HG03460 (cell line): ENCODE measurements around the gene FIG4.
A peak's percentile ranks its signal among the peaks of the same experiment; 100 is the strongest.
"Not testable (repeated sequence)": the region's sequence is repeated elsewhere in the genome, so short reads cannot be mapped to it uniquely, and the experiment has no call there.

ENCODE experiments used
- ATAC-seq: cut with Tn5 transposase; IDR thresholded peaks from one replicate; pipeline ENCODE4 v1.9.1; 2021; ENCODE audit not compliant: unreplicated experiment

The FIG4 gene

DNA sequence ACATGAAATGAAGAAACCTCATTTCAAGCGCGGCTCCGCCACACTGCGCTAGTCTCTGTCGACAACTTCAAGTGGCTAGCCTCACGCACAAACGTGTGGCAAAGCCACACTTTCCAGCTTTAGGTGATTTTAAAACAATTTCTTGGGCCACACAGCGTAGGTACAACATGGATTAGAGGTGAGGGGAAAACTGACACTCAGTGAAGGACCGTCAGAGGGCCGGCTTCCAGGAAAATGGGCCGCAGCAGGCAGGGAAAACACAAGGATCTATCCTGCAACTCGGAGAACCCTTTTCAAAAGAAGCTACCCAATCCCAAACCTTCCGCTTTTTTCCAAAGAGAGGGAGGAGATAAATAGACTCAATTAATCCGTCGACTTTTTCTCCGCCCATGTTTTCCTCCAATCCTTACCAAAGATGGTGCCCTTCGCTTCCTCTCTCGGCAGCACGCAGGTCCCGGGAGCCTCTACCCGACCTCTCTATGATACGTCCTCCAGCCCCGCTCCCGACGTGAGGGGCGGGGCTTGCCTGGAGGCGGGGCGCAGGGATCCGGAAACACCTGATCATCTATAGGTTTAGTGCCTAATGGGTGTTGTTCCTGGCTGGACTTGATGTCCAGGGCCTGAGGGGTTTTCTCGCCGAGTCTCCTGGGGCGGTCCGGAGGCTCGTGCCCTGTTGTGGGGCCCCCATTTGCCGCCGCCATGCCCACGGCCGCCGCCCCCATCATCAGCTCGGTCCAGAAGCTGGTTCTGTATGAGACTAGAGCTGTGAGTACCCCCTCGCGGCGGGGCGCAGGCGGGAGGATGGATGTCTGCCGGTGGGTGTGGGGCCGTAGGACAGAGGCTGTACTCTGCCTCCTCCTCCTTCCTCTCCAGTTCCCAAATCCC lies at the start of gene FIG4, which contains the start of gene AK9:
FIG4 (plus strand) TSS at position 560 of the 885 bp plus-strand sequence; CDS start at position 700, 140 bp downstream.
AK9 (minus strand) TSS at position 466 of the 885 bp plus-strand sequence. CDS start 15,457 bp downstream, outside the sequence.
- peak; percentile 96 for ATAC-seq

DNA sequence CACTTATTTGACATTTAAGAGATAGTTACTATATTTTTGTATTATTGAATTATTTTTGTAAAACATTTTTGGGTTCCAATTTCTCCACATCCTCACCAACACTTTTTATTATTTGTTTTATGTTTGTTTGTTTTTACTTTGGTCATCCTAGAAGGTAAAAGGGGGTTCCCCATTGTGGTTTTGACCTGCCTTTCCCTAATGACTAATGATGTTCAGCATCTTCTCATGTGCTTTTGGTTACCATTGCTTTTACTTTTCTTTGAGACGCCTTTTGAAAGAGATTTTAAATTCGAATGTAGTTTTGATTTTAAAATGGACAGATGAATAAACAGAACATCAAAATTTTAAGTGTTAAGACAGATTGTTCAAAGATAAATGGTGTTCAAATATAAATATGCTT lies 47.0 kb upstream of the FIG4 start:
- no peak for ATAC-seq

DNA sequence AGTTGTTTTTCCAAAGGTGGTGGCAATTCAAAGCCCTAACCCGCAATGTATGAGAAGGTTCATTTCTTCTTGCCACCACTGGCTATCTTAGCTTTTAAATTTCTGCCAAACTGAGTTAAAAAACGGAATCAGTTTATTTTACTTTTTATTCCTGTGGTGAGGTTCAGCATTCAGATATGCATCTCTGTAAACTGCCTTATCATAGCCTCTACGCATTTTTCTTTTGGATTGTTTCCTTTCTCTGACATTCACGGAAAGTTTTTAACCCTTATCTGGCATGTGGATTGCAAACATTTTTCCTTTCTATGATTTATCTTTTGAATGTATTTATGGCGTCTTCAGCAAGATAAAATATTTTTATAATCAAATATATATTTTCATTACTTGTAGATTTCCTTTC lies 37.8 kb upstream of the FIG4 start:
- no peak for ATAC-seq

DNA sequence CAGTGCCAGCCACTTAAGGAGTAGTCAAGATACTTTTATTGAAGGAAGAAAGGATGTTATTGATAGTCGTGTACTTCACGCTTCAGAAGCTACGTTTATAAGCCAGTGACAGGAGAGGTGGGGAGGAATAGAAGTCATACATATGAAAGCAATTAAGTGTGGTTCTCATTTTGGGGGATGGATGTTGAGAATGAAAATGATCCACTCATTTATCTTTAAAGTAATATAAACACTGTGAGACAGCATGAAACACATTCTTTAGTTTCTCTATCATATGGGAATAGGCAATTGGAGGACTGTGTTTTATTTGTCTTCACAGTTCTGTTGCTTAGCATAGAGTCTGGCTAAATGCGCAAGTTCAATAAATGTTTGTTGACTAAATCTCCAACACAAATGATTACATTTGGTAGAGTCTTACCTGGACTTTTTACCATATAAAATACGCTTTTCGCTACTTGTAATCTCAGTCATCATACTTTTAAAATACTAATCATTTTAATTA lies 35.3 kb upstream of the FIG4 start:
- ATAC-seq, result no peak

DNA sequence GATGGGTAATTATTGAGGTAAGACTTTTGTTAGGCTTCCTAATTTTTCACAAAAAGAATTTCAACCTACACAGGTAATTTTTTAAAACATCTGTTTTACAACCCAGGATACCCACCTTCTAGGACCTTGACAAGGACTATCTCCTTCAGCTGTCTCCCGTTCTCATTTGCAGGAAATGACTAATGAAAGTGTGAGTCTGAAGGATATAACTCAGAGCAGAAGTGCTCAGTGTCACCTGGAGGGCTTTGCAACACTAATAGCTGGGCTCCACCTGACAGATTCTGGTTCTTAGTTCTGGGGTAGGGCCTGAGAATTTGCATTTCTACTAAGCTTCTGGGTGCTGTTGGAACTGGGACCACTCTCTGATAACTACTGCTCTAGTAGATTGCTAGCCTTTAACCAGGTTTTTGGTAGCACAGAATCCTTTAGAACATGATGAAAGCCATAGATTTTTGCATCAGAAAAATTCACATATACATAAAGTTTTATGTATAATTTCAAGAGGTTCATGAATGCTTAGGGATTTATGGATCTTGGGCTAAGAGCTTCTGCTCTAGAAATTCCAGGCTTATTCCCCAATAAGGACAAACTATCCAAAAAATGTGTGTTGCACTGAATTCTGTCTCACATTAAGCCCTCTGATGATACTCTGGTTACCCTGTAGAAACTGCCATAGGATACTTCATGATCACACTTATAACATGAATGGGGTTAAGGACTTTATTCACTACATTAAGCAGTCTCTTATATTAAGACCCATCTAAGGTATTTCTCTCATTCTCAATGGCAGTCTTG lies 30.4 kb upstream of the FIG4 start:
- no peak for ATAC-seq

DNA sequence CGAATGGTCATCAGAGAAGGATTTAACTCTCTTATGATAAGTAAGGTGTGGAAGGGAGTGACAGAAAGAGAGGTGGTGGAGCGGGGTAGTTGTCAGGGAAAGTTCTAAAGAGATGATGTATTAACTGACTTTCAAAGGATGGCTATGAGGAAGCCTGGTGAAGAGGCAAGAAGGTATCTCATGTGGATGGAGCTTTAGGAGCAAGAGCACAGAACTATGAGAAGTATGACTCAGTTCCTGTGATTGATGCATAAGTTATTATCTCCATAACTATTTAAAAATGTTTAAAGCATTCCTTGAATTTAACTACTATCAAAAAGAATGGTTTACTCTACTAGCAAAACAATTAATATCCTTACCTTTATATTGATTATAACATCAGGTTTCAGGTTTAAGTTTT lies 28.9 kb upstream of the FIG4 start:
- no peak for ATAC-seq

DNA sequence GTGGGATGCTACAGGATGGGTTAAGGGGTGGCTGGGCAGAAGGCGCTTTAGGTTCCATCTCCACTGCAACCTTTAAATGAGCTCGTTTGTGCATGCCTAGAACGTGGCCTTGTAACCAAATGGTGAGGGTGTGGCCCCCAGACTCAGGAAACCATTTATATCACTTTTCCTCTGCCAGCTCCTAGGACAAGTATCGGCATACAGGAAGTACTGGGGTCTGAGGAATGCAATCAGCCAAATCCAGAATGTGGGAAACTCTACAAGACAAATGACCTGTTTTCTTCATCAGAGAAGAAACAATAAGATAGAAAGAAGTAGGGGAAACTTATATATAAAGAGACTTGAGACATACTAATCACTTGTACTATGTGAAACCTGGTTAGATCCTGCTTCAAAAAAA lies 21.3 kb upstream of the FIG4 start:
- no peak for ATAC-seq

DNA sequence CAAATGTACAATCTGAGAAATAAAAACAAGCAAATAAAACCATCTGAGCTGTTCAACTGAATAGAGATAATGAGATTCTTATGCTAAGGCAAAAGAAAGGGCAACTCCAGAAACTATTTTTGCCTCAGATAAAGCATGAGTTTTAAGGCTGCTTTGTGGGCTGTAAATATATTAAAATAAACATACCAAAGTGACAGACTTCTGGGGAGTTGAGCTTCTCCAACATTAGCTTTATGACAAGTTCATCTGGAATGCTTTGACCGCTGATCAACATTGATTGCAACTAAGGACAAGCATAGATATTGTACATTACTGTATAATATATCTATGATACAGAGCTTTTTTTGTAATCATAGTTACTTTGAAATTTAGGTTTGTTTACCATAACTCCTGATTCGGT lies 19.4 kb upstream of the FIG4 start:
- no peak for ATAC-seq

DNA sequence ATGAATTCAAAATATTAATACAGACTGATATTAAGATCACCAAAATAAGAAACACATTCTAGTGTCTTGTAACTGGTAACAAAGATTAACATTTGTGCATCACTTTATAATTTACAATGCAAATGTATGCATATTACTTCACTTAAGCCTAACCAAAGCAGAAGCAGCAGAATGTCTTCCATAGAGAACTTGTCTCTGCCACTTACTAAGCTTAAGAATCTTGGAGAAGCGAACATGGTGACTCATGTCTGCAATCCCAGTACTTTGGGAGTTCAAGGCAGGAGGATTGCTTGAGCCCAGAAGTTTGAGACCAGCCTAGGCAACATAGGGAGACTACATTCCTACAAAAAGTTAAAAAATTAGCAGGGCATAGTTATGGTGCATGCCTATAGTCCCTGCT lies 18.9 kb upstream of the FIG4 start:
- ATAC-seq, result no peak

DNA sequence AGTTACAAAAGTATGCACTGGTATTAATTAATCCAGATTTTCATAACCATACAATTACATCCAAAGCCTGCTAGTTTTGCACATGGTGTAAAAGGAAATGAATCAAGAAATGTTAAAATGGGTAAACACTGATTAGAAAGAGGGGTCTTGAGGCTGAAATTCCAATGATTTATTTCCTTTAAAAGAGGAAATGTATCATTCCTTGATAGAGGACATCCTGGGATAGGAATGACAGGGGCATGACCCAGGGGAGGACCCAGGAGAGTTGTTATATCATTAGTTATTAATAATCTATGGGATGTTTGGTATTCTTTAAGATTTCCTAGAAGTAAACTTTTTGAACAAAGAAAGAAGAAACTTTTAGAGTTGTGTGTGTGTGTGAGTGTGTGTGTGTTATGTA lies 18.3 kb upstream of the FIG4 start:
- no peak for ATAC-seq

DNA sequence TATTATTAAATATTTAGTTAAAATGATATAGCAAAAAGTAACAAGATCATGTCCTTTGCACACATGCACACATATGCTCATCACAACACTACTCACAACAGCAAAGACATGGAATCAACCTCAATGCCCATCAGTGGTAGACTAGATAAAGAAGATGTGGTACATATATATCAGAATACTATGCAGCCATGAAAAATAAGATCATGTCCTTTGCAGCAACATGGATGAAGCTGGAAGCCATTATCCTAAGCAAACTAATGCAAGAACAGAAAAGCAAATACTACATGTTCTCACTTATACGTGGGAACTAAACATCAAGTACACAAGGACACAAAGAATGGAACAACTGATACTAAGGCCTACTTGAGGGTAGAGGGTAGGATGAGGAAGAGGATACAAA lies 14.4 kb upstream of the FIG4 start:
- ATAC-seq, result no peak

DNA sequence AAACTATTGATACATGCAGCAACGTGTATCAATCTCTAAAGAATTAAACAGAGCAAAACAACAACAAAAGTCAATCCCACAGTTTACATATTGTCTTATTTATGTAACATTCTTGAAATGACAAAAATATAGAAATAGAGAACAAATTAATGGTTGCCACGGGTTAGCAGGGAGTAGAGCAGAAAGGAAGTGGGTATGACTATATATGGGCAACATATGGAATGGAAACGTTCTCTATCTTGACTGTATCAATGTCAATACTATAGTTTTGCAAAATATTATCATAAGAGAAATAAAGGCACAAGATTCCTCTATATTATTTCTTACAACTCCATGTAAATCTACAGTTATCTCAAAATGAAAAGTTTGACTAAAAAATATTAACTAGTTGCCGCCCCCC lies 12.9 kb upstream of the FIG4 start:
- no peak for ATAC-seq

DNA sequence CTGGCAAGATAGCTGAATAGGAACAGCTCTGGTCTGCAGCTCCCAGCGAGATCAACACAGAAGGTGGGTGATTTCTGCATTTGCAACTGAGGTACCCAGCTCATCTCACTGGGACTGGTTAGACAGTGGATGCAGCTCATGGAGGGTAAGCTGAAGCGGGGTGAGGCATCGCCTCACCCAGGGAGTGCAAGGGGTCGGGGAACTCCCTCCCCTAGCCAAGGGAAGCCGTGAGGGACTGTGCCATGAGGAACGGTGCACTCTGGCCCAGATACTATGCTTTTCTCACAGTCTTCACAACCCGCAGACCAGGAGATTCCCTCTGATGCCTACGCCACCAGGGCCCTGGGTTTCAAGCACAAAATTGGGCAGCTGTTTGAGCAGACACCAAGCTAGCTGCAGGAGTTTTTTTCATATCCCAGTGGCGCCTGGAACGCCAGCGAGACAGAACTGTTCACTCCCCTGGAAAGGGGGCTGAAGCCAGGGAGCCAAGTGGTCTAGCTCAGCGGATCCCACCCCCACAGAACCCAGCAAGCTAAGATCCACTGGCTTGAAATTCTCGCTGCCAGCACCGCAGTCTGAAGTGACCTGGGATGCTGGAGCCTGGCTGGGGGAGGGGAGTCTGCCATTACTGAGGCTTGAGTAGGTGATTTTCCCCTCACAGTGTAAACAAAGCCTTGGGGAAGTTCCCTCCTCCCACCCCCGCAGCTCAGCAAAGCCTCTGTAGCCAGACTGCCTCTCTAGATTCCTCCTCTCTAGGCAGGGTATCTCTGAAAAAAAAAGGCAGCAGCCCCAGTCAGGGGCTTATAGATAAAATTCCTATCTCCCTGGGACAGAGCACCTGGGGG lies 12.2 kb upstream of the FIG4 start:
- ATAC-seq, result not testable (repeated sequence)

DNA sequence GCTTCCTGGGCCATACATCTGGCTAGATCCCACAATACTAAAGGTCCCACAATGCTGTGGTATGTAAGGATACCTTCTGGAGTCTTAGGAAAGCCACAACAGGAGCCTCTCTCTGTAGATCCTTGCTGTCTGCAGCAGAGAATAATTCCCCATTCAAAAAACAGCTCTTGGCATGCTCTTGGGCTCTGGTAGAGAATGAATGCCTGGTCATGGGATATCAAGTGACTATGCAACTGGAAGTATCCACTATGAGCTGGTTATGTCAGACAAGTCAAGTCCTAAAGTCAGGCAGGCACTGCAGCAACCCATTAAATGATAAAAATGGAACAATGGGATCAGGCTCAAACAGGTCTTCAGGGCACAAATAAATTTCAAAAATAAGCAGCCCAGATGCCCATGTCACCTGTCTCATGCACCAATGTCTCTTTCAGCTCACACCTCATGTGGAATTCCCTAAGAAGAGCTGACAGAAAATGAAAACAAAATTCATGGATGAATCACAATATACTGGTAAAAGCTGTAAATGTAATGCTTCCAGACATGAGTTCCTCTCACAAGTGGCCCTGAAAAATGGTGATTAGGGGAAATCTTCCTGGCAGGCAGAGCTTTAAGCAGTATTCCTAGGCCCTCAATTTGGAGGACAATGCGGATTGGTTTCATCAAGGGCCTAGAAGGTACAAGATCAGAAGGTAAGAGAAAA lies 4.4 kb upstream of the FIG4 start:
- no peak for ATAC-seq

DNA sequence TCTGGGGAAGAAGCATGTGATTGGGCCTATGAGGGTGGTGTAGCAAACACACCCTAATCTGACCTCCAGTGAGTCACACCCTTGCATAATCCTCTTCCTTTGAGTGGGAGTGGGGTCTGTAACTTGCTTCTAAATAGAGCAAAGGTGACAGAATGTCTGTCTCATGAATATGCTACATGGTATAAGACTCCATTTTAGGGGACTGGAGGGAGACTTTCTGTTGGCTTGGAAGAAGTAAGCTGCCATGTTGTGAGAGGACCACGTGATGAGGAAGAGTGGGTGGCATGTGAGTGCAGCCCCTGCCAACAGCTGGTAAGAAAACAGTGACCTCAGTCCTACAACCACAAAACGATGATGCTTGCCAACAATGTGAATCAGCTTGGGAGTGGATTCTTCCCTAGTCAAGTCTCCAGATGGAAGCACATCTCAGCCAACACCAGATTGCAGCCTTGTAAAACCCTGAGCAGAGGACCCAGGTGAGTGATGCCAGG lies 3.8 kb upstream of the FIG4 start:
- ATAC-seq, result no peak

DNA sequence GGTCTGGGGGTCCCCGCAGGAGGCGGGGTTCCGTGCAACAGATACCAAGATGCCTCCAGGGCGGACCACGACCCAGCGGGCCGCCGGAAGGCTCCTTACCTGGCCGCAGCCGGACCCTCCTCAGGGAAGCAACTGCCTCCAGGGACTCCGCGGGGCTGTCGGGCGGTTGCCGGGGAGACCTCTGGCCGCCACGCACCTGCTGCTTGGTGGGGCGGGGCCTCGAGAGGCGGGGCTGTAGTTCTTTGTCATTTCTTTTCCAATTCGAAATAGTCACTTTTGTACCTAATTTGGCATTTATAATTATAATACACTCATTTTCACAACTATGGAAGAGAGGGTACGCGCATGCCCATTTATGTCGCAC lies 741 bp upstream of the FIG4 start:
- ATAC-seq, result peak; percentile 36

DNA sequence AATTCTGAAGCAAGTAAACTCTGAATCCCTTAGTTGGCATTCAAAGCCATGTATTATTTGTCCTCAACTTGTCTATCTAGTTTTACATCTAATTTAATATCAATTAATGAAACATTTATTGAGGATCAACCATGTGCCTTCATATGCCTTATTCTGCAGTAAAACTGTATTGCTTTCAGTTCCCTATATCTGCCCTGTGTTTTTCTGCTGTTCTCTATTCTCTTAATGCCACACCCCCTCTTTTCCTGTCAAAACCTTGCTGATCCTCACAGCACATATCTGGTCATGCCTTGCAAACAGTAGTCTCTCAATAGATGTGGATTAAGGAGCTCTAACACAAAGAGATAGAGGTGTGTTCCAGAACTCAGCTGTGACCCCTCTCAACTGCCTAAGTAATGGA lies 2.0 kb downstream of the FIG4 start:
- ATAC-seq, result no peak

DNA sequence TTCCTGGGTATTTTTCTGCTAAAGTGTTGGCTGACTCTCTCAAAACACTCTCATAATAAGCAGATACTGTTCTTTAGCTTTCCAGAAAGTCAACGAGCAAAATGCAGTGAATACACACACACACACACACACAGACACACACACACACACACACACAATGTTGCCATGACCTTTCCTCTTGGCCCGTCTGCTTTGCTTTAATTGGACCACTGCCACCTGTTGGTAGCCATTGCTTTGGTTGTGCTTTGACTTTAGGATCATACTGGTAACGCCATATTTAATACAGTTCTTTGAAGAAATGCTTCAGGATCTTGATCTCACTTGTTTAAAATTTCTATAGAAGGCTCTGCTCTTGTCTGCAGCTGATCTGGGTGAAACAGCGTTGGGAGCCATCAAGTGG lies 4.4 kb downstream of the FIG4 start:
- ATAC-seq, result no peak

DNA sequence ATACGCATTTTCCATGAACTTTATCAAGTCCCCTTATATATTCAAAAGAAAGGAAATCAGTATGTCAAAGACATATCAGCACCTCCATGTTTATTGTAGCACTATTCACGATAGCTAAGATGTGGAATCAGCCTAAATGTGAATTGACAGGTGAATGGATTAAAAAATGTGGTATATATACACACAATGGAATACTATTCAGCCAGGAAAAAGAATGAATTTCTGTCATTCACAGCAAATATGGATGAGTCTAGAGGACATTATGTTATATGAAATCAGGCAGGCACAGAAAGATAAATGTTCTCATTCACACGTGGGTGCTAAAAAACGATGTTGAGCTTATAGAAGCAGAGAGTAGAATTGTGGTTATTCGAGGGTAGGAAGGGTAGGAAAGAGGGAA lies 5.3 kb downstream of the FIG4 start:
- ATAC-seq, result no peak

DNA sequence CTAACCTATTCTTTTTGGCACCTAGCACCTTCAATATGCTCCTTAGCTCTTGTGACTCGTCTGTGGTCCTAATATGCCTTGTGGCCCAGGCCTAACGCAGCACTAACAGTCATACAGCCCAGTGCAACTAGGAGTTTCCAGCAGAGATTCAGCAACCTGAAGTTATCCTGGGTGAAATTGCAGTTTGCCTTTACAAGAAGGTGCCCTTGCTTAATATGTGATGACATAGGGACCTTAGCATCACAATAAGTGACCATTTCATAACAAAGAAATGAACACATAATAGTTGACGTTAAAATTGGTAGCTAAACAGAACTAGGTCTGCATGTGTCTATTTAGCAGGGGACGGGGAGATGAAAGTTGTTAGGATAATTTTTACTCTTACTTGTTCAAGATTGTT lies 10.1 kb downstream of the FIG4 start:
- ATAC-seq, result no peak
